CD4-positive, alpha-beta T cell (primary cell): ENCODE data around the gene IFT27. TPM values are rescaled to one million over a fixed set of nuclear protein-coding genes. Genes with fewer than 3 reads are reported as not detected.

Source experiments
- ATAC-seq: fragments of 200-7000 bp; cut with Tn5 transposase; one replicate; pipeline ENCODE4 v1.10.0; 2022; ENCODE audit warnings: mild to moderate bottlenecking; ENCODE audit not compliant: poor library complexity
- CTCF ChIA-PET: fragments of 350-600 bp; sonication (Branson Sonifier 250); formaldehyde crosslinking; loops from one replicate; lab custom pipeline; 2021; ENCODE audit warnings: antibody characterized with exemption, inconsistent platforms; lab: Charles Lee
- POLR2A ChIA-PET: fragments of 350-600 bp; sonication (Branson Sonifier 250); formaldehyde crosslinking; loops from one replicate; lab custom pipeline; 2021; ENCODE audit warnings: antibody characterized with exemption, inconsistent platforms; lab: Charles Lee
- DNase-seq, 14 experiments: peaks; one replicate each; pipeline ENCODE4 v3.0.0-alpha.2; 2013 to 2020; ENCODE audit warnings: mixed read lengths in 2 of 14
- H3K27ac ChIP-seq, 2 donors: one replicate each; pipeline versions ENCODE4 v1.5.1 to v1.7.0; 2013; ENCODE audit warnings: low read length in 2 of 2, low read depth in 1 of 2, mild to moderate bottlenecking in 1 of 2
- H3K27me3 ChIP-seq, 2 experiments: 1 replicate in 1 of 2; 2 replicates in 1 of 2; pipeline versions ENCODE4 v1.6.1 to v1.7.0; 2013; ENCODE audit warnings: low read length in 2 of 2, control low read depth in 1 of 2, mild to moderate bottlenecking in 1 of 2, moderate library complexity in 1 of 2; ENCODE audit not compliant: insufficient read depth in 2 of 2, control insufficient read depth in 1 of 2
- H3K36me3 ChIP-seq: one replicate; pipeline ENCODE4 v1.6.1; 2013; ENCODE audit warnings: low read length, control low read depth; ENCODE audit not compliant: insufficient read depth
- H3K4me1 ChIP-seq: one replicate; pipeline ENCODE4 v1.6.1; 2013; ENCODE audit warnings: low read length, control low read depth; ENCODE audit not compliant: insufficient read depth
- H3K4me3 ChIP-seq: one replicate; pipeline ENCODE4 v1.5.1; 2013; ENCODE audit warnings: mild to moderate bottlenecking, low read length, moderate library complexity
- H3K9me3 ChIP-seq, 2 experiments: 1 replicate in 1 of 2; 2 replicates in 1 of 2; pipeline versions ENCODE4 v1.6.1 to v1.7.0; 2013; ENCODE audit warnings: low read length in 2 of 2, mild to moderate bottlenecking in 2 of 2, control low read depth in 1 of 2, moderate library complexity in 1 of 2; ENCODE audit not compliant: control insufficient read depth in 1 of 2, insufficient read depth in 1 of 2
- H3K27ac Mint-ChIP-seq: one replicate; pipeline ENCODE4 v1.8.0; 2020; ENCODE audit warnings: mixed read lengths
- H3K27me3 Mint-ChIP-seq: one replicate; pipeline ENCODE4 v1.8.0; 2021; ENCODE audit warnings: mixed read lengths
- H3K36me3 Mint-ChIP-seq: one replicate; pipeline ENCODE4 v1.8.0; 2021; ENCODE audit warnings: low read depth, mixed read lengths
- H3K4me1 Mint-ChIP-seq: one replicate; pipeline ENCODE4 v1.8.0; 2021; ENCODE audit warnings: low read depth, mixed read lengths
- H3K4me3 Mint-ChIP-seq: one replicate; pipeline ENCODE4 v1.8.0; 2020; ENCODE audit warnings: mild to moderate bottlenecking, mixed read lengths
- H3K9me3 Mint-ChIP-seq: one replicate; pipeline ENCODE4 v1.8.0; 2020; ENCODE audit warnings: mixed read lengths
- CTCF ChIP-seq: fragments of 200-600 bp; IDR thresholded peaks from one replicate; pipeline ENCODE4 v1.8.0; 2022; ENCODE audit warnings: antibody characterized with exemption, mild to moderate bottlenecking
- intact Hi-C, 2 experiments: fragments of 100-400 bp; cut with DNase I in 1 of 2; cut with micrococcal nuclease in 1 of 2; formaldehyde crosslinking; loops; one replicate each; pipeline versions ENCODE4 v1.15.1 to v1.9.0; 2023 to 2025; cut with DNase I, micrococcal nuclease
- total RNA-seq, 174 experiments: library from RNA in 2 of 174; stranded (reverse) in 2 of 174; gene quantifications; one replicate each; pipeline ENCODE4 v1.2.3 and lab custom pipeline; 2021 to 2026

Gene IFT27
- total RNA-seq, 2 experiments from 2014 or later = 10.2 to 10.9 TPM

- no peak overlapping the region for H3K4me3 Mint-ChIP-seq
- POLR2A ChIA-PET = no interaction called here
Measured at GRCh38 chr22:36762687-36763260, 13.1 kb downstream of the IFT27 start.

GRCh38 chr22:36761553-36762240 lies 14.2 kb downstream of the IFT27 start:
- CTCF ChIA-PET = no interaction called here
- POLR2A ChIA-PET = no interaction called here

More at GRCh38 chr22:36762687-36763260, 13.1 kb downstream of the IFT27 start:
- Histone ChIP-seq H3K27me3 (no peaks in the 10 kb centered on the region), H3K36me3 (peaks cover 12% of the 10 kb centered on the region), H3K4me1 (no peaks in the 10 kb centered on the region), H3K9me3 (no peaks in the 10 kb centered on the region), H3K4me3 (no peak overlapping the region), H3K27ac (no peak overlapping the region)
- no peak for TF ChIP-seq CTCF
- DNase-seq (no peak), ATAC-seq (no peak)
- Mint-ChIP-seq H3K4me1 (no peaks in the 10 kb centered on the region), H3K36me3 (peaks cover 30% of the 10 kb centered on the region), H3K27ac (no peak overlapping the region), H3K27me3 (no peaks in the 10 kb centered on the region), H3K9me3 (no peaks in the 10 kb centered on the region)
- CTCF ChIA-PET = interaction anchor here (0.5 kb wide), 1 partner anchor 30 kb away, joined by 3 read pairs; no protein-coding TSS in a partner anchor
- intact Hi-C loops = no loop called here

GRCh38 chr22:36760786-36761185 lies 15.1 kb downstream of the IFT27 start:
- TF ChIP-seq CTCF = no peak
- CTCF ChIA-PET = interaction anchor here (1.1 kb wide), 1 partner anchor 13 kb away, joined by 3 read pairs; no protein-coding TSS in a partner anchor
- DNase-seq (no peak), ATAC-seq (no peak)
- H3K36me3 Mint-ChIP-seq = peaks cover 20% of the 10 kb centered on the region
- POLR2A ChIA-PET = no interaction called here
- no peaks in the 10 kb centered on the region for H3K9me3 Mint-ChIP-seq
- no peak overlapping the region for H3K4me3 Mint-ChIP-seq
- H3K9me3 ChIP-seq = no peaks in the 10 kb centered on the region
- H3K27ac Mint-ChIP-seq = no peak overlapping the region
- H3K27ac ChIP-seq = no peak overlapping the region
- peaks cover 4% of the 10 kb centered on the region for H3K4me1 ChIP-seq
- H3K27me3 ChIP-seq = no peaks in the 10 kb centered on the region
- H3K27me3 Mint-ChIP-seq = no peaks in the 10 kb centered on the region
- H3K36me3 ChIP-seq = peaks cover 6% of the 10 kb centered on the region
- H3K4me1 Mint-ChIP-seq = peaks cover 4% of the 10 kb centered on the region
- H3K4me3 ChIP-seq = no peak overlapping the region
- intact Hi-C loops = no loop called here

More at GRCh38 chr22:36761553-36762240, 14.2 kb downstream of the IFT27 start:
- no peak for DNase-seq
- Mint-ChIP-seq H3K27ac (no peak overlapping the region), H3K36me3 (peaks cover 24% of the 10 kb centered on the region), H3K4me3 (no peak overlapping the region), H3K9me3 (no peaks in the 10 kb centered on the region), H3K27me3 (no peaks in the 10 kb centered on the region), H3K4me1 (peaks cover 4% of the 10 kb centered on the region)
- no peak overlapping the region for H3K27ac ChIP-seq
- H3K27me3 ChIP-seq = no peaks in the 10 kb centered on the region
- no peaks in the 10 kb centered on the region for H3K4me1 ChIP-seq
- H3K9me3 ChIP-seq = no peaks in the 10 kb centered on the region
- peaks cover 6% of the 10 kb centered on the region for H3K36me3 ChIP-seq
- no peak for TF ChIP-seq CTCF
- ATAC-seq = no peak
- intact Hi-C loops = no loop called here
- no peak overlapping the region for H3K4me3 ChIP-seq
